Measurements from ENCODE around the gene ODAD4. TPM values are rescaled to one million over a fixed set of nuclear protein-coding genes. Genes with fewer than 3 reads are reported as not detected.

Gene ODAD4
- total RNA-seq, 1 donor from 2014 or later, result 1.0 TPM

DNA sequence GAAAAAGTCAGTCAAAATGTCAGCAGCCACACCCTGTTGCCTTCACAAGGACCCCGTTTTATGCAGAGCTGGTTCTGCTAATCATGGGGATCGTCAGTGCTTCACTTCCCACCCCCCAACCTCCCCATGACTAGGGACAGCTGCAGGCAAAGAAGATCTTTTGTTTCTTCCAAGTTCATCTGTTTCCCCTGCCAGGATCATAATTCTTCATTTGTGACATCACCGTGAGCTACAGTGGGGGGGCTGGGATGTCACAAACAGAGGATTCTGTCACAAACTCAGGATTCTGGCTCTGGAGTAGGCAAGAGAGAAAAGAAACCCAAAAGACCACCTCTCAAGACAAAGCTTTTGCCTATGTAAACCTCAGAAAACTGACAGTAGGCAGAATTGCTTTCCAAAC lies 62.2 kb downstream of the ODAD4 start:
- no peak for ATAC-seq
- intact Hi-C loops (cut with DNase I), result no loop called here
- TF ChIP-seq, protein P1, sequence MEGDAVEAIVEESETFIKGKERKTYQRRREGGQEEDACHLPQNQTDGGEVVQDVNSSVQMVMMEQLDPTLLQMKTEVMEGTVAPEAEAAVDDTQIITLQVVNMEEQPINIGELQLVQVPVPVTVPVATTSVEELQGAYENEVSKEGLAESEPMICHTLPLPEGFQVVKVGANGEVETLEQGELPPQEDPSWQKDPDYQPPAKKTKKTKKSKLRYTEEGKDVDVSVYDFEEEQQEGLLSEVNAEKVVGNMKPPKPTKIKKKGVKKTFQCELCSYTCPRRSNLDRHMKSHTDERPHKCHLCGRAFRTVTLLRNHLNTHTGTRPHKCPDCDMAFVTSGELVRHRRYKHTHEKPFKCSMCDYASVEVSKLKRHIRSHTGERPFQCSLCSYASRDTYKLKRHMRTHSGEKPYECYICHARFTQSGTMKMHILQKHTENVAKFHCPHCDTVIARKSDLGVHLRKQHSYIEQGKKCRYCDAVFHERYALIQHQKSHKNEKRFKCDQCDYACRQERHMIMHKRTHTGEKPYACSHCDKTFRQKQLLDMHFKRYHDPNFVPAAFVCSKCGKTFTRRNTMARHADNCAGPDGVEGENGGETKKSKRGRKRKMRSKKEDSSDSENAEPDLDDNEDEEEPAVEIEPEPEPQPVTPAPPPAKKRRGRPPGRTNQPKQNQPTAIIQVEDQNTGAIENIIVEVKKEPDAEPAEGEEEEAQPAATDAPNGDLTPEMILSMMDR (IDR thresholded peaks at IDR 0.05), result no peak
- Histone ChIP-seq H3K27me3 (no peaks in the 10 kb centered on the region), H3K9me3 (no peaks in the 10 kb centered on the region), H3K36me3 (peaks cover 100% of the 10 kb centered on the region), H3K4me1 (no peaks in the 10 kb centered on the region), H3K27ac (no peak overlapping the region), H3K4me3 (no peak overlapping the region)
- DNase-seq, result no peak

DNA sequence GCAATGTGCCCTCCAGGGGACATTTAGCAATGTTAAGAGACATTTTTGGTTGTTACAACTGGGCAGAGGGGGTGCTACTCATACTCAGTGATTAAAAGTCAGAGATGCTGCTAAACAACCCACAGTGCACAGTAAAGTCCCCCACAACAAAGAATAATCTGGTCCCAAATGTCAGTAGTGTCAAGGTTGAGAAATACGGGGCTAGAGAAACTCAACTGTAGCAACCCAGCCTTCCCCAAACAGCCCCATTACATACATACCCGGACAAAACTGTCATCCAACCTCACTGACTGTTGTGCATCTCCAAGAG lies 66.4 kb downstream of the ODAD4 start:
- peaks cover 100% of the 10 kb centered on the region for H3K36me3 ChIP-seq

DNA sequence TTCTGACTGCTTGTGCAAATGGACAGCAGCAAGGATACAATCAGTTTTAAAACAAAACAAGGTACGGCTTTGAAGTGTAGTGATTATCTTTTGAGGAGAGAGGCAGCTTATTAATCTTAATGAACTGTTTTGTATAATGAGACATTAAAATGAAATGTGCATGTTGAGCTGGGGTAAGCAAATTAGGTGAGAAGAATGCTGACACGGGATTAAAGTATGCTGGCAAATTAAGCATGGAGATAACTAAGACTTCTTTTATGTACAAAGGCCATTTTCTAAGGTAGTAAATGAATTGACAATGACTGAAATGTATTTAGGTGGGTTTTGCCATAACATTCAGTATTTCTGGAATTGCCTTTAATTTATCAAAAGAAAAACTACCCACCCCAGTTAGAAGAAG lies 68.1 kb downstream of the ODAD4 start:
- H3K36me3 ChIP-seq, result peaks cover 100% of the 10 kb centered on the region
- H3K27me3 ChIP-seq, result no peaks in the 10 kb centered on the region
- no peak overlapping the region for H3K27ac ChIP-seq
- no peaks in the 10 kb centered on the region for H3K9me3 ChIP-seq
- ATAC-seq, result no peak
- TF ChIP-seq, protein P1 (IDR thresholded peaks at IDR 0.05), result no peak
- H3K4me3 ChIP-seq, result no peak overlapping the region
- no peak for DNase-seq
- intact Hi-C loops (cut with DNase I), result no loop called here
- no peaks in the 10 kb centered on the region for H3K4me1 ChIP-seq

More for the DNA sequence above, 66.4 kb downstream of the ODAD4 start:
- TF ChIP-seq, protein P1 (IDR thresholded peaks at IDR 0.05), result no peak
- Histone ChIP-seq H3K27ac (no peak overlapping the region), H3K4me1 (no peaks in the 10 kb centered on the region), H3K27me3 (no peaks in the 10 kb centered on the region), H3K4me3 (no peak overlapping the region), H3K9me3 (no peaks in the 10 kb centered on the region)
- ATAC-seq (no peak), DNase-seq (no peak)
- intact Hi-C loops (cut with DNase I), result no loop called here

DNA sequence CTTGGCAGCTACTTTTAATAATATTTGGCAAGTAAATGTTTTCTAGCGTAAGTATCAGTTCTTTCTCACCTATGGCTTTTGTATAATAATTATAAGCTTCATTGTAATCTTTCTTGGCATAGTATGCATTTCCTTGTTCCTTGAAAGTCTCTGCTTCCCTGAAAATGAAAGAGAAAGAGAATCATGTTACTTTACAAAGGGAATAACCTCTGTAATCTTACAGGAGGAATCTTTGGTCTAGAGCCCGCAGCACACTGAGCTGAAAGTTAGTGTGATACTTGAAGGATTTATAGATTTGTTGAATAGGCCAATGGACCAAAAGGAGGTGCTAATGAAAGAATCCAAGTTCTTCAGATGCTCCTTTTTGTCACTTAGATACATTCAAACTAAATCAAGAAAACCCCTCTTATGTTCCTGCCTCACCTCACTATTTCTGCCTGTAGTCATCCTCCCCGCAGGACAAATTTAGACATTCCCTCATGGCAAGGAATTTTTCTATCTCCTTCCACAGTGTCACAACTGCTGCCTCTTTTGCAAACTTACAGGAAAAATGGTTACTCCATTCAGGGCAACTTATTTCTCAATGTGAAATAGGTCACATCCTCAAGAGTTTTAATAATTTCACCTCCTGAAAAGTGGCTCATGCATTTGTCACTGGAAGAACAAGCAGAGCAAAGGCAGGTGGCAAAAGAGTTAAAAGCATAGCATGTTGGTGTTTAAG lies 70.2 kb downstream of the ODAD4 start:
- H3K36me3 ChIP-seq, result peaks cover 80% of the 10 kb centered on the region
- H3K27me3 ChIP-seq, result no peaks in the 10 kb centered on the region
- peaks cover 4% of the 10 kb centered on the region for H3K4me1 ChIP-seq
- H3K9me3 ChIP-seq, result no peaks in the 10 kb centered on the region
- no peak overlapping the region for H3K4me3 ChIP-seq
- no peak for ATAC-seq
- intact Hi-C loops (cut with DNase I), result no loop called here
- TF ChIP-seq, protein P1 (IDR thresholded peaks at IDR 0.05), result no peak
- DNase-seq, result no peak
- H3K27ac ChIP-seq, result no peak overlapping the region

DNA sequence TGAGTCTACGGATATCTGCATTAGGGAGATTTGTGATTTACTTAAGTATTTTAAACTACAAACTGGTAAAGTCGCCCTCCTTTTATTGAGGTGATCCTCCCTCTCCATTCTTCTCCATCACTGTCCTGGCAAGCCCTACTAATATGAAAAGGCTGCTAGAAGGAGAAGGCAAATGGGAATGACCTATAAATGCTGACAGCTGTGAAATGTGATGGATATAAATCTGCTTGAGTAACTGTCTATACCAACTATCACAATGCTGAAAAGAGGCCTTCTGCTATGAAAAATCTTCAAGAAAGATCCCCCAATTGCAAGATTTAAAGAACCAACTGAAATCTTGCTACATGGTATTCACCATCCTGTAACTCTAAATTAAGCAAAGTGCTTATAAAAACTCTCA lies 71.3 kb downstream of the ODAD4 start:
- Histone ChIP-seq H3K27ac (no peak overlapping the region), H3K4me3 (no peak overlapping the region), H3K27me3 (no peaks in the 10 kb centered on the region), H3K9me3 (no peaks in the 10 kb centered on the region), H3K4me1 (peaks cover 12% of the 10 kb centered on the region), H3K36me3 (peaks cover 69% of the 10 kb centered on the region)
- intact Hi-C loops (cut with DNase I), result no loop called here
- ATAC-seq (no peak), DNase-seq (no peak)
- TF ChIP-seq, protein P1 (IDR thresholded peaks at IDR 0.05), result no peak
